ENCODE results near the gene TICRR.

Gene TICRR

DNA sequence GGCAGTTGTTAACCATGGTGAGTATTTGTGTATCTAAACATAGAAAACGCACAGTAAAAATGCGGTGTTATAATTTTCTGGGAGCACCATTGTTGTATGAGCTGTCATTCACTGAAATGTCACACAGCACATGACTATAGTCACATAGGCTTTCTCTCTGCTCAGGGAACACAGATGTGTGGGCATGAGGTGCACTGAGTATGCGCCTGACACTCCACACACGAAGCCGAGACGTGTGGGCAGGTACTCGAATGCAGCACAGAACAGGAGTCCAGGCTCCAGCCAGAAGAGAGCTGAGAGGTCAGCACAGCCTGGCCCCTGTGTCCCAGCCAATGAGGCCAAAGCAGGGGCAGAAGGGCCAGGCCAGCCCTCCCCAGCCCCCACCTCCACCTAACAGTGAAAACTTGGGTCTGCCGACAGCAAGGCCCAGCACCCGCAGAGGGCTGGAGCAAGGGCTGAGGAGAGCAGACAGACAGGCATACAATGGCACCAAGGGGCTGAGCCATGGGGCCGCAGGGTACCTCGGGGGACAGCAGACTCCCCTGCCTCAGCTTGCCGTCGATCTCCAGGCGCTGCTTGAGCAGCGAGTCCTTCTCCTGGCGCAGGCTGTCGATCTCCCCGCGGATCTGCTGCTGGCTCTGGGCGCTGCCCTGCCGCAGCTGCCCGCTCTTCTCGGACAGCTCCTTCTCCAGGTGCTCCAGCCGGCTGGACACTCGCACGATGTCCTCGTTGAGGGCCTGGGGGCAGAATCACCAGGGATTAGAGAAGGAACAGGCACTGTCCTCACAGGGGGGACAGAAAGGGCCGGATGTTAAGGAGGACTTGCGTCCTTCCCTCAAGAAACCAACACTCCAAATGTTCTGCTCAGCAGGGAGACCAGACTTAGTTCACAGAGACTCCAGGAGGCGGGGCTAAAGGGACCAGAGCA, 56.0 kb downstream of the TICRR start:
- no peak for DNase-seq

- no peak for DNase-seq
These were observed 56.6 kb downstream of the TICRR start for GRCh38 chr15:89631902-89632264.

DNA sequence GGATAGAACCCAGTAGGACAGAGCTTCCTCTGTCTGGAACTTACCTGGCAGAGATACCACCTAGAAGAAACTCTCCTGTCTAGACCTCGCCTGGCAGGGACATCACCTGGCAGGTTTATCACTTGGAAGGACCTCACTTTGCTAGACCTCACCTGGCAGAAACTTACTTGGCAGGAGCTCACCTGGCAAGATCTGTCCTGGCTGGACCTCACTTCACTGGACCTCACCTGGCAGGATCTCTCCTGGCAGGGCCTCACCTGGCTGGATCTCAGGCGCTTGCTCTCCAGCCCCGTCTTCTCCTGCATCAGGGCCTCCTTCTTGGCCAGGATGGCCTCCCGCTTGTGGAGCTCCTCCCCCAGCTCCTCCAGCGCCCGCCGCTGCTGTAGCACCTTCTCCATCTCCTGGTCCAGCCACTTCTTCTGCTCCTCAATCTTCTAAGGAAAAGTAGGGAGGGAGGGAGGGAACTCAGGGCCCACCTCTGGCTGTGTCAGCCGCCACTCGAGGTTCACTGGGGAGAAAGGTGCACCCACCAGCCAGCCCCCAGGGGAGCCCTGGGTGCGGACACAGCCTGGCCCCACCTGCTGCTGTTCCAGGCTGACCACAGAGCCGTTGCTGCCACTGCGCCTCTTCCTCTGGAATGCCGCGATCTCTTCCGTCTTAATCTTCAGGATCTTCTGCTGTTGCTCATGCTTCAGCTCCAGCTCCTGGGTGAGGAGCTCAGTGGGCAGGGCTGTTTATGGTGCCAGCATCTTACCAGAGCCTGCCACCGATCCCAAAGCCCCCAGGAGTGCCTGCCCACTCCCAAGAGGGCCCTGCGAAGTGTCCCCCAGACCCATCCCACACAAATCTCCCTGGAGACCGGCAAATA, 57.5 kb downstream of the TICRR start:
- no peak for DNase-seq

DNA sequence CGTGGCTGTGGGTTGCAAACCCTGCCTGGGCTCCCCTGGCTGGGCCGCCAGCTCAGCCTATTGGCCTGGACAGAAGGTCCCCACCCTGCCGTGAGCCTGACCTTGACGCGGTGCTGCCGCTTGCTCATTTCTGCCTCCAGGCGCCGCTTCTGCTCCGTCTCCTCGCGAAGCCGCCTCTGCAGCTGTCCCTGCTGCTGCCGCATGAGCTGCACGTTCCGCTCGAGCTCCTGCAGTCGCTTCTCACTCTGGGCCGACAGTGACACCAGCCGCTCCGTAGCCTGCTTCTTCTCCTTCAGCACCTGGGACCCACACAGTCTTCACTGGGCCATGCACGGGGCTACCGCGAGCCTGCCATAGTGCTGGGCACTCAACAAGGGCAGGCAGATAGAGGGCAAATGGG, 58.3 kb downstream of the TICRR start:
- no peak for DNase-seq

- DNase-seq, result no peak
These were observed 65.0 kb downstream of the TICRR start for GRCh38 chr15:89640245-89640644.

DNA sequence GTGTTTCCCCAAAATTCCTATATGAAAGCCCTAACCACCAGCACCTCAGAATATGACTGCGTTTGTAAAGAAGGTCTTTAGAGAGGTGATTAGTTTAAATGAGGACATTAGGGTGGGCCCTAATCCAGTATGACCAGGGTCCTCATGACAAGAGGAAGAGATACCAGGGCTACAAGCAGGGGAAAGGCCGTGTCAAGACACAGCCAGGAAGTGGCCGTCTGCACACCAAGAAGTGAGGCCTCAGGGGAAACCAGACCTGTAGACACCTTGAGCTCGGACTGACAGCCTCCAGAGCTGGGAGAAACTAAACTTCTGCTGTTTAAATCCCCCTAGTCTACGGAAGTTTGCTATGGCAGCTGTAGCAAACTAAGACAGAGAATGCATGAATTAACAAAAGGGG, 65.8 kb downstream of the TICRR start:
- no peak for DNase-seq

DNA sequence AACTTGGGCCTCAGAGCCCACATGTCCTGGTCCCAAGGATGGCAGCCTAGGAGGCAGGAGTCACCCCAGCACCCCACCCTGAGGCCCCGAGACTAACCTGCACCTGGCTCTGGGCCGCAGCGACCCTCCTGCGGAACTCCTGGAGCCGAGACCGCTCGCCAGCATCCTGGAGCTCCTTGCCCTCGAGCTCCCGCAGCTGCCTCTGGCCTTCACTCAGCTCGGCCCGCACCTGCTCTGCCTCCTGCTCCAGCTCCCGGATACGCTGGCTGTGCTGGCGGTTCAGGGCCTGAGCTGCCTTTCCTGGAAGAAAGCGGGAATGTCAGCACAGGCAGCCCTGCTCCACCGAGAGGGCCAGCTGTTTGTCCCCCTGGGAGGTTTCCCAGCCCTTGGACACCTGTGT, 66.8 kb downstream of the TICRR start:
- DNase-seq, result no peak

DNA sequence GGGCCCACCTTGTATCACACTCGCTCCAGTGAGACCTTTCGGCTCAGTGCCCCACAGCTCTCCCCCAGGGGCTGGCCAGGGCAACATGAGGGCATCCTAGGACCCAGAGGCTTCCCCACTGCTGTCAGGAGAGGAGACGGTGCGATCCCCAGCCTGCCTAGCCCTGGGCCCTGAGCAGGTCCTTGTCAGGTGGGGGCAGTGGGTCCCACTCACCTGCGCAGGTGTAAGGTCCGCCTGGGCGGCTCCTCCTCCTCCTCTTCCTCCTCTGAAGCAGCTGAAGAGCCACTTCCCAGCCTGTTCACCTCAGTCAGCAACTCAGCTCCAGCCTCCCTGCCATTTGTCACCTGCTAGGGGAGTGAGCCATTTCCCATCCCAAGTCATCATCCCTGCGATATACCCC, 70.4 kb downstream of the TICRR start:
- no peak for DNase-seq

DNA sequence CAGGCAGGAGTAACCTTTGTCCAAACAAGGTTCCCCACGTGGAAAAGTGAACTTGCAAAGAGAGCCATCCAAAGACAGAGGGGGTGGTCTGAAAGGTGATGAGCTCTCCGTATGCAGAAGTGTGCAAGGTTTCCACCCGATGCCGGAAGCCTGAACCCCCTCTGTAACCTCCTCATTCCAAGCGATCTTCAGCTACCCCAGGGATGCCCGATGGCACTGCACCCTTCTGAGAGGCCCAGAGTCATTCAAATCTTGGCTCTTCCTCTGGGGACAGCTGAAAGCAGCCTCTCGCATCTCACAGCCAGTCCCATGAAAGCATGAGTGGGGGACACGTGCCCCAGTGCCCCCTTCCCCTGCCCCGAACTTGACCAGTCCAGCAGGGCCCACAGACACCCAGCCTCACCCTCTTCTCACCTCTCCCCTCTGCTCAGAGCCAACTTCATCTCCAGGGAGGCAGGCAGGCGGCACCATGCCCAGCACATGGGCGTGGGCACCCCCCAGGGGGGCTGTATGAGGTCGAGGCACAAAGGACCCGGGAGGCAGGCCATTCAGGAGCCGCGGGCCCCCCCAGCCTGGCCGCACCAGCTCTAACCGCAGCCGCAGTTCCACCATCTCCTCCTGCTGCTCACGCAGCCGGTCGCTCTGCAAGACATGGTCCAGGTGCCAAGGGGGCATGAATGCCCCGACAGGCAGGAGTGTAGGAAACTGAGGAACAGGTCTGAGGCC, 71.3 kb downstream of the TICRR start:
- no peak for DNase-seq

DNA sequence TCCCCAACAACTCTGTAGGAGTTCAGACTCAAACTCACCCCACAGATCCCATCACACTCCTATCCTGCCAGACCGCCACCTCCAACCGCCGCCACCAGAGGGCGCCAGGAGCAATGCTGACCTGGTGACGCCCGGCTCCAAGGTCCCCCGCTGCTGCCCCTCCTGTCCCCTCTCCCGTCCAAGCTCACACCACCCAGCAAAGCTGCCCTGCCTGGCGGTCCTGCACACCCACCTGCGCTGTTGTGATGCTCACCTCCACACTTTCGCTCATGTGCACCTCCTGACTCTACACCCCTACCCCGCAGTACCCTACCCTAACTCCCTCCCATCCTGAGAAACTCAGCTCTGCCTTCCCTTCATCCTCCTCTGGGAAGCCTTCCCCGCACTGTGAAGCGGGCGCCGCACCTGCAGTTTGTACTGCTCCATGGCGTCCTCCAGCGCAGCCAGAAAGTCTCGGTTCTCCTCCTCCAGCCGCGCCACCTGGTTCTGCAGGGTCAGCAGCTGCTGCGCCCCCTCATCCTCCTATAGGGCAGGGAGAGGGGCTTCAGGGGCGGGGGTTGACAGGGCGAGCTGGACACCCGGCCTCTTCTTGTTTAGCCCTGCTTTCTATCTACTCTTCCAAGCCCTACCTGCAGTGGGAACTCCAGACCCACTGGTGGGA, 72.1 kb downstream of the TICRR start:
- DNase-seq, result peak; percentile 48

DNA sequence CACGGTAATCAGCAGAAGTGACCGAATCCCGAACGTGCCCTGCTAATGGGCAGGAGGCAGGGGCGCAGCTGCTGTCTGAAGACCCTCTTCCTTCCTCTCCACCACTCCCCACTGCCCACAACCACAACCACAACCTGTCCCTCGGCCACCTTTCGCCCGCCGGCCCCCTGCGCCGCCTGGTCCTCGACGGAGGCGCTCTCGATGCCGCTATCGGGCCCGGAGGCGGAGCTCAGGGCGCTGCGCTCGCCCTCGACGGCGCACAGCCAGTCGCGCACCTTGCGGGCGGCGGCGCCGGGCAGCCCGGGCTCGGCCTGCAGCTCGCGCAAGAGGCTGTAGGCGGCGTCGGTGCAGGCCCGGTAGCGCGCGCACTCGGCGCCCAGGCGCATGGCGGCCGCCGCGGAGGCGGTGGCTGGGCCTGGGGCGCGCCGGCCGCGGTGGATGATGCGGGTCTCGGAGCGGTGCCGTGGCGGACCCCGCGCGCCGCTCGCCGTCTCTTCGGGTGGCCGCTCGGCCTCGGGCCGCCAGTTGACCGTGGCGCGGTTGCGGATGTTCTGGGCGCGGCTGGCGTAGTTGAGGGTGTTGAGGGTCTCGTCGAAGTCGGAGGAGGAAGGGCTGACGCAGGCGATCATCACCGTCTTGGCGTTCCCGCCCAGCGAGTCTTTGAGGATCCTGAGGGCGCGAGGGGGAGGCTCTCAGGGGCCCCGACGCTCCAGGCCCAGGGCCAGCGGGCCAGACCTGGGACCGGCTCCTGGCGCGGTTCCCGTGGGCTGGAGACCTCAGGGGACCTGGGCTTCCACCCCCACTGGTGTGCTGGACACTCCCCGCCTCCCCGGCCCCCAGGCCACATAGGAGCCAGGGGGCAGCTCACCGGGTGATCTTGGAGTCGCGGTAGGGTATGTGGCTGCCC, 73.1 kb downstream of the TICRR start:
- DNase-seq, result no peak

GRCh38 chr15:89649013-89649625, 73.8 kb downstream of the TICRR start:
- no peak for DNase-seq

DNA sequence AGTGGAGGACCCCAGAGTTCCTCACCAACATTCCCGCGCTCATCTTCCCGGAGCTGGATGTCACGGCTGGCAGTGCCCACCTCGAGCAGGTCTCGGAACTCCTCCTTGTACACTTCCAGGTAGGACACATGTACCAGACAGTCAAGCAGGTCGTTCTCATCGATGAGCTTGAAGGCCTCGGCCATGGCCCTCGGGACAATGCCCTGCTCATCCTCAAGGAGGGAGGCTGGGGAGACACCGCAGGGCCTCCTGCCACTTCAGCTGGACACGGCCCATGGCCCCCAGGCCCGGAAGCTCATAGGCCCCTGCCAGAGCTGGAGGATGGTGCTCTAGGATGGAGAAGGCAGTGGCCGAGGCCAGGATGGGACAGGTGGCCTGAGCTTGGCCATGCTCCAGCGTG, 74.4 kb downstream of the TICRR start:
- DNase-seq, result no peak

DNA sequence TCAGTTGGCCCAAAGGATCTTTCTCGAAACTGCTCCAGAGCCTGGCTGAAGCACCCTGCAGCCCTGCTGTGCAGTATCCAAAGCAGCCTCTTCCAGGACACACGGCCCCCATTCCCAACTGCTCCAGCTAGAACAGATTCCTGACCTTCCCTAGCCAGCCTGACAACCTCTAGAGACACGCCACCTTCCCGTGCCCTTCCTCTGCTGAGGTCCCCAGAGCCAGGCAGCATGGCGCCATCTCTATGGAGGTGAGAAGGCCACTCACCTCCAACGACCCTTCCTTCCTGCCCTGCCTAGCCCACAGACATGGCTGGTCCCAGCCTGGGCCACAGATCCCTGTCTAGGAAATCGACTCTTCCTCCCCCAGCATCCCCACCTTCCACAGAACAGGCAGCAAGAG, 76.9 kb downstream of the TICRR start:
- no peak for DNase-seq

- DNase-seq, result no peak
These were observed 77.4 kb downstream of the TICRR start for GRCh38 chr15:89652666-89653065.

- DNase-seq, result no peak
These were observed 78.3 kb downstream of the TICRR start for GRCh38 chr15:89653578-89653977.

DNA sequence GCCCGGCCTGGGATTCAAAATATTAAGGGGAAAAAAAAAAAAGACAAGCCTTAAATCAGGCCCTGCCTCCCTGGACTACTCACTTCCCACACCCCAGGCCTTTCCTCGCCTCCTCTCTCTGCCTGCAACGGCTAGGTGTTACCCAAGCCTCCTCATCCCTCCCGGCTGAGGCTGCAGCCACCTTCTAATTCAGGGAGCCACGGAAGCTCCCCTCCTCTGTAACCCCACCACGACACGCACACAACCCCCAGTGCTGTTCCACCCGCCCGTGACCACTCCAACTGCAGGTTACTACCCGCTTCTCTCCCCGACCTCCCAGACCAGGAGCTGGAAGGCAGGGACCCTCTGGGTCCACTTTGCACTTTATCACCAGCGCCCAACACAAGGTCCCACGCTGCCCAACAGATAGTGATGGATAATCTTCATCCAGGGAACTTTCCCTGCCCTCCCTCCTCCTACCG, 79.1 kb downstream of the TICRR start:
- DNase-seq, result no peak

- peak; percentile 52 for DNase-seq
These were observed 79.9 kb downstream of the TICRR start, which contains the start of gene KIF7 for GRCh38 chr15:89654847-89655805. Gene KIF7, minus strand, starts transcription at chr15:89655467. Its CDS starts 2,537 bp downstream, at chr15:89652930.

DNA sequence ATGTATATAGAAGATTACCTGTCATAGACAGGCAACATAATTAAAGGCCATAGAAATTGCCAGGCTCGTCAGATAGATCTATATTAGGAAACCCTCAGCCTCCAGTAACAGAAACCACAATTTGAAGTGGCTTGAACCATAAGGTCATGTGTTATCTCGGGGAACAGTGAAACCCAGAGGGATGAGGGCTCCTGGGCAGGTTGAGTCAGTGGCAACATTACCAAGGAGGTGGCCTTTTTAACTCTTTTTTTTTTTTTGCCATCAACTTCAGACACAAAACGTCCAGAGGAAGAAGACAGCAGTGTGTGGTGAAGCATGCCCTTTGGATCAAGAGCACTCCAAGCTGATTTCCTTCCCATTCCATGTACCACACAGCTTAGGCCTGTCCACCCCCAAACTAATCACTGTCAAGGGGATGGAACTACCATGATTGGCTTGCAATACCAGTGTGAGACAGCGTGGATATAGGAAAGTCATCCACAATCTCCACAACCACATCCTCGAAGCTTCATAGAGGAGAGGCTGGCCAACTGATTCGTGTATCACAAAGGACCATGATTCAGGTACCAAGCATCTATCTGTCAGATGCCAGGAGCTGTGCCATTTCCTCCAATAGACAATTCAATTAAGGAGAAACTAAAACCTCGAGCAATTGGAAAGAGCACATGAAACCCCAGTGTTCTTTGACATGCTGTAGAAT, 81.0 kb downstream of the TICRR start:
- no peak for DNase-seq

All from NCI-H345 (cell line).